GM18502 (cell line): Measurements from ENCODE around the gene ABCA2.

ENCODE experiments used
- ATAC-seq: cut with Tn5 transposase; IDR thresholded peaks from one replicate; pipeline ENCODE4 v1.9.1; 2021; ENCODE audit warnings: mild to moderate bottlenecking; ENCODE audit not compliant: unreplicated experiment, poor library complexity

ABCA2 gene, protein sequence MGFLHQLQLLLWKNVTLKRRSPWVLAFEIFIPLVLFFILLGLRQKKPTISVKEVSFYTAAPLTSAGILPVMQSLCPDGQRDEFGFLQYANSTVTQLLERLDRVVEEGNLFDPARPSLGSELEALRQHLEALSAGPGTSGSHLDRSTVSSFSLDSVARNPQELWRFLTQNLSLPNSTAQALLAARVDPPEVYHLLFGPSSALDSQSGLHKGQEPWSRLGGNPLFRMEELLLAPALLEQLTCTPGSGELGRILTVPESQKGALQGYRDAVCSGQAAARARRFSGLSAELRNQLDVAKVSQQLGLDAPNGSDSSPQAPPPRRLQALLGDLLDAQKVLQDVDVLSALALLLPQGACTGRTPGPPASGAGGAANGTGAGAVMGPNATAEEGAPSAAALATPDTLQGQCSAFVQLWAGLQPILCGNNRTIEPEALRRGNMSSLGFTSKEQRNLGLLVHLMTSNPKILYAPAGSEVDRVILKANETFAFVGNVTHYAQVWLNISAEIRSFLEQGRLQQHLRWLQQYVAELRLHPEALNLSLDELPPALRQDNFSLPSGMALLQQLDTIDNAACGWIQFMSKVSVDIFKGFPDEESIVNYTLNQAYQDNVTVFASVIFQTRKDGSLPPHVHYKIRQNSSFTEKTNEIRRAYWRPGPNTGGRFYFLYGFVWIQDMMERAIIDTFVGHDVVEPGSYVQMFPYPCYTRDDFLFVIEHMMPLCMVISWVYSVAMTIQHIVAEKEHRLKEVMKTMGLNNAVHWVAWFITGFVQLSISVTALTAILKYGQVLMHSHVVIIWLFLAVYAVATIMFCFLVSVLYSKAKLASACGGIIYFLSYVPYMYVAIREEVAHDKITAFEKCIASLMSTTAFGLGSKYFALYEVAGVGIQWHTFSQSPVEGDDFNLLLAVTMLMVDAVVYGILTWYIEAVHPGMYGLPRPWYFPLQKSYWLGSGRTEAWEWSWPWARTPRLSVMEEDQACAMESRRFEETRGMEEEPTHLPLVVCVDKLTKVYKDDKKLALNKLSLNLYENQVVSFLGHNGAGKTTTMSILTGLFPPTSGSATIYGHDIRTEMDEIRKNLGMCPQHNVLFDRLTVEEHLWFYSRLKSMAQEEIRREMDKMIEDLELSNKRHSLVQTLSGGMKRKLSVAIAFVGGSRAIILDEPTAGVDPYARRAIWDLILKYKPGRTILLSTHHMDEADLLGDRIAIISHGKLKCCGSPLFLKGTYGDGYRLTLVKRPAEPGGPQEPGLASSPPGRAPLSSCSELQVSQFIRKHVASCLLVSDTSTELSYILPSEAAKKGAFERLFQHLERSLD (N-terminal part only)

DNA sequence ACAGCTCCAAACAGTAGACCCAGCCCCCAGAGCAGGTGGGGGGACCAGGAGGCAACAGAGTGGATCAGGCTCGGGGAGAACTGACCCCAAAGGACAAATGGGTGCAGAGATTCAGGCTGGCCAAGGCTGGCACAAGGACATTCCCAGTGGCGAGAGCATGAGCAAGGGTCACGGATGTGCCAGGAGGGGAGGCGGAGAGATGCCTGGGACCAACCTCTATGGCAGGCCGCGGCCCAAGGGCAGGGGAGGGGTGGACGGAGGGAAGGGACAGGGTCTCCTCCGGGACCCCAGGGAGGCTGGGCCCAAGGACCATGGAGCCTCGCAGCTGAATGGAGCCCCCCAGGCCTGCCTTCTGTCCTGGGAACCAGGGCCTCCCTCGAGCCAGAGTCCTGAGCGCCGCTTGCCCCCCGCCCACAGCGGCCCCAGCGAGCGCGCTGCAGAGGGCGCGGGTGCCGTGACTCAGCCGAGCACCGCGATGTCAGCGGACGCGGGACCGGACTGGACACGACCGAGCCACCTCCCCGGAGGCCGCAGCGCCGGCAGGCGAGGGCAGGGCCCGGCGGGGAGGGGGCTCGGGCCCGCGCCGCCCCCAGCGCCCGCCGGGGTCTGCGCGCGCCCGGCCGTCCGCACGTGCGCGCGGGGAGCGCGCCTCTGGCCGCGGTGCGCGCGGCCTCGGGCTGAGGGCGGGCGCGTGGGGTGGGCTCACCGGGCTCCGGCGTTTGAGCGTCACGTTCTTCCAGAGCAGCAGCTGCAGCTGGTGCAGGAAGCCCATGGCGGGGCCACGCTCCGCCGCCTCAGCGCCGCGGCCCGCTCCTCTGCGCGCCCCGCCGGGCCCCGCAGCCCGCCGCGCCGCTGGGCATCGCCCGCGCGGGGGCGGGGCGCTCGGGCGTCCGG is at the start of gene ABCA2:
Gene ABCA2, minus strand, starts transcription at position 869 of the 894 bp plus-strand sequence. Its CDS starts 97 bp downstream, at position 772.
- ATAC-seq: no peak

DNA sequence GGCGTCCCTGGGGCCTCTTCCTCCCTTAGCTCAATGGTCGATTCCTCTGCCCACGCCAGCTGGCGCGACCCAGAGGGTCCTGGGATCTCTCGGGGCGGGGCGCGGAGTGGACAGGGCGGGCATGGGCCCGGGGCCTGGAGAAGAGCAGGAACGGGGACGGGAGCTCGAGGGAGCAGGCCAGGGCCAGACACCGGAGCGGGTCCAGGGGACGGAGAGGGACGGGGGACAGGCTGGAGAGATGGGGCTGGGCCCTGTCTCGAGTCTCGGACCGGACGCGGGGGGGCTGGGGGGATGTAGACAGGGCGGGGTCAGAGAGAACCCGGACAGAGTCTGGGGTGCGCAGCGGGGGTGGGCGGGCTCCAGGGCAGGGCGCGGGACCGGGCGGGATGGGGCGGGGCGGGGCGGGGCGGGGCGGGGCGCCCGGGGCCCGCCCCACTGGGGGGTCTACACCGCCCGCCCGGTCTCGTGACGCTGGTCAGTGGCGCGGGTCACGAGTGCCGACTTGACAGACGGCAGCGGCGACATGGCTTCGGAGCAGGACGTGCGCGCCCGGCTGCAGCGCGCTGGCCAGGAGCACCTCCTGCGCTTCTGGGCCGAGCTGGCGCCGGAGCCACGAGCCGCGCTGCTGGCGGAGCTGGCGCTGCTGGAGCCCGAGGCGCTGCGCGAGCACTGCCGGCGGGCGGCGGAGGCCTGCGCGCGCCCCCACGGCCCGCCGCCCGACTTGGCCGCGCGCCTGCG is 49.1 kb upstream of the ABCA2 start, which contains the start of gene UAP1L1:
Gene UAP1L1, plus strand, starts transcription at position 508 of the 738 bp plus-strand sequence. Its CDS starts 16 bp downstream, at position 524.
- ATAC-seq: peak; percentile 54

DNA sequence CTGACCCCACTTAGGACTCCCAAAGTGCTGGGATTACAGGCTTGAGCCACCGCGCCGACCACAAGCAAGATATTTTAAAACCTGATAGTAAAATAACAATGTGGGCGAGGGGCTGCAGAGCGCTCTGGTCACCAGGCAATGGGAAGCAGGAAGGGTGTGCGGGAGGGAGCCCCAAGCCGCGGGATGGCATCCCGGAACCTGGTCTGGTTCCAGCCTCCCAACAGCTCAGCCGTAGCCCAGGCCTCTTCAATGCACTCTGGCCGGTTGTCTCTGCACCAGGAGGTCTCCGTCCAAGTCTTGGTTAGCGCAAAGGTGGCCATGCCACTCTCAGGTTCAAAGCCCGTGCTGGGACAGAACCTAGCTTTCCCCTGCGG is 48.6 kb upstream of the ABCA2 start:
- ATAC-seq: no peak

DNA sequence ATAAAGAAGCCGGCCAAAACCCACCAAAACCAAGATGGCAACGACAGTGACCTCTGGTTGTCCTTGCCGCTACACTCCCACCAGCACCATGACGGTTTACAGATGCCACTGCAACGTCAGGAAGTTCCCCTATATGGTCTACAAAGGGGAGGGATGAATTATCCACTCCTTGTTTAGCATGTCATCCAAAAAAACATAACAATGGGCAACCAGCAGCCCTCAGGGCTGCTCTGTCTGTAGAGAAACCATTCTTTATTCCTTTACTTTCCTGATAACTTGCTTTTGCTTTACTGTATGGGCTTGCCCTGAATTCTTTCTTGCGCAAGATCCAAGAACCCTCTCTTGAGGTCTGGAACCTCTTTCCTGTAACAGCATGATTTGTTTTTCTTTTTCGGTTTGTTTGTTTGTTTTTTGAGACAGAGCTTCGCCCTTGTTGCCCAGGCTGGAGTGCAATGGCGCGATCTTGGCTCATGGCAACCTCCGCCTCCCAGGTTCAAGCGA is 47.3 kb upstream of the ABCA2 start:
- ATAC-seq: no peak

DNA sequence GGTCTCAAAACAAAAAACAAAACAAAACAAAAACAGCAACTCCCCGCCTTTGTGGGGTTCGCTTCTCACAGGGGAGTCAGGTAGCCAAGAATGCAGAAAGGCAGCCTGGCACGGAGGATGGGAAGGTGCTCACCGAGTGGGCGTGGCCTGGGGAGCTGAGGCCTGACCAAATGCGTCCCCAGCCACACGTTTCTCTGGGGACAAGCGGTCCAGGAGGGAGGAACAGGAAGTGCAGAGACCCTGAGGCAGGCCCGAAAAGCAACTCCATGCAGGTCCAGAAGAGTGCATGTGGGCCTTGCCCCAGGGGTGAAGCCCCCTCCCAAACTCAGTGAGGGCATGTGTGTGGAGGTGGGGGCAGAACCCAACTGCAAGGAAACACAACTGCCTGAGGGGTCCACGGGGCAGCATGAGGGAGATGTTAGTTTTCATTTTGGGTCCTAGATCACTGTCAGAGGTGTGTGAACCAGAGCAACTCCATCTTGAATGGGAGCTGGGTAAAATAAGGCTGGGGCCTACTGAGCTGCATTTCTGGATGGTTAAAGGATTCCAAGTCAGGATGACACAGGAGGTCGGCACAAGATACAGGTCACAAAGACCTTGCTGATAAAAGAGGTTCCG is 46.7 kb upstream of the ABCA2 start:
- ATAC-seq: no peak

DNA sequence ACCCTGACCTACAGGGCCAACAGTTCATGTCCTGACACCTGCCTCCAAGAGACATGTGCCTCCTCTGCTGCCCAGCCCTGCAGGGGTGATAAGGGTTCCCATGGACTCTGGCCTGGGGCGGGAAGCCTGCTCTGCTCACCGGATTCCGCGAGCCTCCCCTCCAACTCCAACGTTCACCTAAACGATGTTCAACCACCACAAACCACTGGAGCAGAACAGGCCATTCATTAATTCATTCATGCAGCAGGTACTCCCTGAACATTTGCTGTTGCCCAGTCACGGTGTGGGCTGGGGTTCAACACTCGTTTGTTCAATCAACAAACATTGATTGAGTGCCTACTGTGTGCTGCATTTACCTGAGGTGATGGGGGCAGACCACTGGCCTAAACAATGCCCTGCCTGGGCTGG is 46.0 kb upstream of the ABCA2 start:
- ATAC-seq: no peak

DNA sequence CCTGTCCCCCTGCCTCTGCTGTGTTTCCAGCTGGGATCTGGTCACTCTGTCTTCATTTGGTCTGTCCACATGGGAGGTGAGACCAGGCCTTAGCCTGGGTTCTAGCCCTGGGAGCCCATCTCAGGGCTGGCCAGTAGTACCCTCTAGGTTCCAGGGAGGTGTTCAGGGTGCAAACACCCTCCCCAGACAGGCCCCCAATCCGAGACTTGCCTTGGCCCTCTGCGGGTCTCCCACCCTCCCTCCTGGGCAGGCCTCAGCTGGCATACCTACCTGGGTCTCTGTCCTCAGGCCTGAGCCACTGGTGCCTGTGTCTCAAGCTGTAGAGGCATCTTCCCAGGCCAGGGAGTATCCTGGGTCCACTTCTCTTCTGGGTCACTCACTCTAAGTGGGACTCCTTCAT is 43.2 kb upstream of the ABCA2 start:
- no peak for ATAC-seq

DNA sequence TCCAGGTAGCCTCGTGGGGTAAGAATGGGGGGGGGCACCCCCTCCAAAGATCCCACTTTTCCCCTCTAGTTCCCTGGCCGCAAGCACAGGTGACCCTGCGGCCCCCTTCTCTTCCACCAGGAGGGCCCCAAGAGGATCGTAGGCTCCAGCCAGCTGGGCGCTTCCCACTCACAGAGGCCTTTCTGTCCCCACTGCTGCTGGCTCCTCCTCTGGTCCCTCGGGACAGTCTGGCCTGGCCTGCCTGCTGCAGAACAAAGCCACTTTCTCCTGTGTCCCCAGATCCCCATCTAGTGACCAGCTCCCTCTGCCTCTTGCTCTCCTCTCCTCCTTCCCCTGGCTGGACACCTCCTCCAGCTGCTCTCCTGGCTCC is 42.9 kb upstream of the ABCA2 start:
- peak; percentile 11 for ATAC-seq

DNA sequence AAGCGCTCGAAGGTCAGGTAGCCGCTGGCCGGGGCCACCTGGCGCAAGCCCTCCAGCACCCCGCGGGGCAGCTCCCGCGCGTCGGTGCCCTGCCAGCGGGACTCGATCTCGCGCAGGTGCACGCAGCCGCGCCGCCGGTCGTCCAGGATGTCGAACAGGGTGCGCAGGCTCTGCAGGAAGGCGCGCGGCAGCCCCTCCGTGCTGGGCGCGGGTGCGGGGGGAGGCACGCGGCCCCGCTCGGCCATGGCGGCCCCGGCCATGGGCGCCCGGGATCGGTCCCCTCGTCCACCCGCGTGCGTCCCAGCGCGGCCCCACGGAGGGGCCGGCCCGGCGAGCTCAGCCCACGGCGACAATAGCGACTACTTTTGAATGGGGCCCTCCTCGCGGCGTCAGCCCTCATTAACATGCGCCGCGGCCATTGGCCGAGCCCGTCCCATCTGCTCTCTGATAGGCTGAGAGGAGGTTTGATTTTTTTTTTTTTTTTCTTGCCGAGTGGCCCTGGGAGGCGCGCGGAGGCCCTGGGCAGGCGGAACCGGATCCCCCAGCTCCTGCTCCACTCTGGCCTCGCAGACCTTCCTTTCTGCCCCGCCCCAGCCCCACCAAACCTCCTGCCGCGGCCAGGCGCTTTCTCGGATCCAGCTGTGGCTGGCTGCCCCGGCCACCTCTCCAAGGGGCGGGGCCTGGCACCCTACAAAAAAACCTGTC is 42.3 kb upstream of the ABCA2 start, which contains the start of gene SAPCD2:
Gene SAPCD2, minus strand, starts transcription at position 357 of the 705 bp plus-strand sequence. Its CDS starts 97 bp downstream, at position 260.
- peak; percentile 76 for ATAC-seq

DNA sequence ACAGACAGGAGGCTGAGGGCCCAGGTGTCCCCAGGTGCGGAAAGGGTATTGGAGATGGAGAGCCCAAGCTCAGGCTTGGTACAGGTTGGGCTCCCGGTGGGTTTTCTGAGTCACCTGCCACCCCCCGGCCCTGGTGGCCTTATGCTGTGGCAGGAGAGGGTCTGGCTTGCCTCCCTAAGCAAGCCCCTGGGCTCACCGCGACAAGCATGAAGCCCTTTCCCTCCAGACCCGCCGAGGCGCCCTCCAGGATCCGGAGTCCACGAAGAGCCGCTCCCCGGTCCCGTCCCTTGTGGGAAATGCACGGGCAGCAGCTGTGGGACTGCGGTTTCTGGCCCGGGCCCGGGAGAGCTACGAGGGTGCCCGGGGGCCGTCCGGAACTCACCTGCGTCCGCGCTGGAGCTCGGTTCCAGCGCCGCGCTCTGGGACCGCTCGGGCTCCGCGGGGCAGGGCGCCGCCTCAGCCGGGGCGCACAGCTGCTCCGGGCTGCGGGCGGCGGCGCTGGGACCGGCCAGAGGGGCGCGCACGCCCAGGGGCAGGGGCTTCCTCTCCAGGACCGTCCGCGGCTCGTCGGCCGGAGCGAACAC is 41.6 kb upstream of the ABCA2 start:
- peak; percentile 18 for ATAC-seq

DNA sequence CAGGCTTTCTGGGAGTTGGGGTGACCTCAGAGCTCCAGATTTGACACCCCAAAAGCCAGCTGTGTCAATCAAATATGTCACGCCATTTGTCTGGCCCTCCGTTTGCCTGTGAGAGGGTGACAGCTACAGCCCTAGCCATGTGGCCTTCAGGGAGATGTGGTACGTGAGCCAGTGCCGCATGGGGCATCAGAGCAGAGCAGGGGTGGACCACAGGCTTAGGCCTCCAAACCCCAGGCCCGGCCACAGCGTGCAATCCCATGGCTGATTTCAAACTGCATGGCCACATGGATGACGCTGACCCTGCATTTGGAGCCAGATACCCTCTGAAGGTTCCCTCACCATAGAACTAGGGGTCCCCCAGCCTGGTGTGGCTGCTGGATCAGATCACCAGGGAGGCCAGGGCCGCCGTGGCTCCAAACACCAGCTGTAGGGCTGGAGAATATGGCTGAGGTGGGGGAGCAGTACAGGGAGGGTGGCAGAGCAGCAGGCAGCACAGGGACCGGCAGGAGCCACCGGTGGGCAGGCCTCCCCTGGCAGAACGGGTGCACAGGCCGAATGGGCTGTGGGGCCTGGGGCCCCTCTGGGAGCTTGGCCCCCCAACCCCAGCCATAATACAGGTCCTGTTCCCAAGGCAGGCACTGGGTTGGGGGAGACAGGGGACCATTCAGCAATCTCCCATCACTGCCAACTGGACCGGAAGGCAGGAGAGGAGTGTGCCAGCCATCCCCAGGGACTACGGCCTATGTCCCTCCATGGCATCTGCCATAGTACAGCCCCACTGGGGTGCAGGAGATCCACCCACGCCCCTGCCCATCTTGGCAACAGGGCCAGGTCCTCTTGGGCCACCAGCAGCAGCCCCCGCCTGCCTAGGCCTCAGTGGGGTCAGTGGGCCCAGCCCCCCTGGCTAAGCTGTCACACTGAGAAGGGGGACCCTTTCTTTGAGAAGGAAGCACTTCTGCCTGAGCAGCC is 40.8 kb upstream of the ABCA2 start:
- no peak for ATAC-seq

DNA sequence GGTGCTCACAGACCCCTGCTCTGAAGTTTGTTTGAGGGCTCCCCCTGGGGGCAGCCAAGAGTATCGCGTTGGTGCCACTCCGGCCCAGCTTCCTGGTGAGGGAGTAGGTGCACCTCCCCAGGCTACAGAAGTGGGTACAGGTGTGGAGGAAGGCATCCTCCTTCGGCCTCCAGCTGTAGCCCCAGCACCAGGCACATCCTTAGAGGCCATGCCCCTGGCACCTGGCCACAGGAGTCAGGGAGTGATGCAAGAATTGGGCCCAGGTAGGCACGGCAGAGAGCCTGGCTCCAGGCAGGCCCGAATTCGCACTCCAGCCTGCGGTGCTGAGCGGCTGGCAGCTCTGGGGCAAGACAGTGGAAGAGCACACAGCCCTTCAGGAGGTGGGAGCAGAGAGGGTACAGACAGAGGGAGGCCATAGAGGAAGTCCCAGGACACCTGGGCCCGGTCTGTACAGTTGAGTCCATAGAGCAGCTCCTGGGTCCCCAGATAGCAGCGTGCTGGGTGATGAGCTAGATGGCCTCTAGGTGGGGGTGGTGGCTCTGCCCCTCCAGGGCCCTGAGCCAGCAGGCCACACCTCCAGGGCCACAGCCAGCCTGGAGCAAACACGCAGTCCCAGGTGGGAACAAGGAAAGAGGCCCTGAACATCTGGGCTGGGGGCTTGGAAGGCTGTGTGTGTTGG is 40.0 kb upstream of the ABCA2 start:
- ATAC-seq: no peak

DNA sequence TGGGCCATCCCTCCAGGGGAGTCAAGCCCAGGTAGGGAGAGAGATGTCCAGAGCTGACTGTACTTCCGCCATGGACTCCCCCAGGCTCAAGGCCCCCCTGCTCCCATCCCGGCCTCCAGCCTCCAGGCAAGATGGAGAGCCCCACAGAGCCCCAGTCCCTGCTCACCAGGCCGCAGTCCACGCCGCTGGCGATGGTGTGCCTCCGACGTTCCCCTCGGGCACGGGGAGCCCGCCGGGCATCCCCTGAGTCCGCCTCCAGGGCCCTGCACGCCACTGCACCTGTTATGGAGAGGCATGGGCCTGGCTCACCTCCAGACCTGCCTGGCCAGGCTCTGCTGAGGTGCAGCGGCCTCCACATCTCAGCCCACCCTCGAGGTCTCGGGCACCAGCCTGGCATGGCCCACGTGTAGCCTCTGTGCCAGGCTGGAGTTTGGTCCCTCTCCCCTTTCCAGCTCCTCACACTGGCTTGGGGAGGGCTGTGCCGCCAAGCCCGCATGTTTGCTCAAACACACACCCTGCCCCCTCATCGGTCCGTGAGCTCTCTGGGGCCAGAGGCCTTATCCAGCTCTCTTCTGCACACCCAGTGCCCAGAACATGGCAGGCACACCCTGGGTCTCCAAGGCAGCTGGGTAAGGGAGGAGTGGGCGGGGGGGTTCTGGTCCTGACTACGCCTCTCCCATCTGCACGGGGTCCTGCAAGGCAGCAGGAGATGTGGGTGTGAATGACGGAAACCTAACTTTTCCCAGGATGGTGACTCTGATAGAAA is 38.2 kb upstream of the ABCA2 start:
- ATAC-seq: no peak

DNA sequence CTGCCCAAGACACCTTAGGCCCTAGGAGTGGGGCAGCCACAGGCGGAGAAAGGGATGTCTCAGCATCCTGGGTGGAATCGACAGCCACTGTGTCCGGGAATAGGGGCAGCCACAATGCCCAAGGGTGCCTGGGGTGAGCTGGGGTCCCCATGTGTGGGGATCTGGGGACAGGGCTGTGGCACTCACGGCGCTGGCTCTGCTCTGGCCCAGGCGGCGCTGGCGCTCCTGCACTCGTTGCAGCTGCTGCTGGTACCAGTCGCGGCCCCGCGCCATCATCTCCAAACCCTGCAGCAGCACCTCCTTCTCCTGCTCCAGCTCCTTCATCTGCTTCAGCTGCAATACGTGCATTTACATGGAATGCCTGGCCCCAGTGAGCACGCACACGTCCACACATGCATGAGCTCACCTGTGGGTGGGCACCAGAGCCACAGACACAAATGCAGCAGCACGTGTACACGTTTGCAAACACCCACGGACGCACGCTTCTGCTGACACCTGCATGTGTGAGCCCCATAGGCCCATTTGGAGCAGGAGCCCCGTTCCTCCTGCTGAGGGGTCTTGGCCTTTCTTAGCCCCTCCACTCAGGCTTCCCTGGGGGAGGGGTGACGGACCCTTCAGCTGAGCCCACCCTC is 37.4 kb upstream of the ABCA2 start:
- ATAC-seq: no peak
